ENCODE measurements around the gene C5orf63.

The C5orf63 gene

GRCh38 chr5:127097278-127097677, 24.0 kb upstream of the C5orf63 start:
- TF ChIP-seq ZFX (IDR thresholded peaks at IDR 0.05; ENCODE audit: borderline replicate concordance): no peak
- no peak for TF ChIP-seq CTCF (IDR thresholded peaks at IDR 0.05)
- H3K27ac ChIP-seq: no peak overlapping the region

GRCh38 chr5:127096328-127096993, 23.2 kb upstream of the C5orf63 start:
- no peak overlapping the region for H3K27ac ChIP-seq
- TF ChIP-seq CTCF (IDR thresholded peaks at IDR 0.05): no peak

- no peak overlapping the region for H3K27ac ChIP-seq
- TF ChIP-seq CTCF (IDR thresholded peaks at IDR 0.05): no peak
- no peak for TF ChIP-seq ZFX (IDR thresholded peaks at IDR 0.05; ENCODE audit: borderline replicate concordance)
Measured at GRCh38 chr5:127094161-127094814, 21.0 kb upstream of the C5orf63 start.

- TF ChIP-seq ZFX (IDR thresholded peaks at IDR 0.05; ENCODE audit: borderline replicate concordance): no peak
- no peak for TF ChIP-seq CTCF (IDR thresholded peaks at IDR 0.05)
- peak overlapping the region; percentile 50 for H3K27ac ChIP-seq
Measured at GRCh38 chr5:127092690-127093089, 19.4 kb upstream of the C5orf63 start.

- no peak overlapping the region for H3K27ac ChIP-seq
- no peak for TF ChIP-seq CTCF (IDR thresholded peaks at IDR 0.05)
- no peak for TF ChIP-seq ZFX (IDR thresholded peaks at IDR 0.05; ENCODE audit: borderline replicate concordance)
Measured at GRCh38 chr5:127089191-127089590, 15.9 kb upstream of the C5orf63 start.

GRCh38 chr5:127088251-127088650, 14.9 kb upstream of the C5orf63 start:
- H3K27ac ChIP-seq: no peak overlapping the region
- TF ChIP-seq ZFX (IDR thresholded peaks at IDR 0.05; ENCODE audit: borderline replicate concordance) (no peak), CTCF (IDR thresholded peaks at IDR 0.05) (no peak)

- no peak for TF ChIP-seq CTCF (IDR thresholded peaks at IDR 0.05)
- TF ChIP-seq ZFX (IDR thresholded peaks at IDR 0.05; ENCODE audit: borderline replicate concordance): no peak
- H3K27ac ChIP-seq: no peak overlapping the region
Measured at GRCh38 chr5:127086589-127086988, 13.3 kb upstream of the C5orf63 start.

Data from 22Rv1 (cell line).